Thoracic aorta (tissue), 2 donors: ENCODE measurements around the gene WNT4. TPM values are rescaled to one million over a fixed set of nuclear protein-coding genes. Genes with fewer than 3 reads are reported as not detected.

Experiments
- ATAC-seq: fragments of 150-250 bp; one replicate; pipeline ENCODE4 v1.8.0; 2017; ENCODE audit warnings: low read depth; ENCODE audit not compliant: insufficient number of reproducible peaks, low FRiP score
- DNase-seq: peaks from one replicate; pipeline ENCODE4 v3.0.0-alpha.2; 2020; ENCODE audit warnings: low spot score
- H3K27ac ChIP-seq, 2 donors: fragments of 200-600 bp; sonication (generic); 1 replicate in 1 of 2; 2 replicates in 1 of 2; pipeline ENCODE4 v1.5.1; 2016; ENCODE audit warnings: mild to moderate bottlenecking in 2 of 2, moderate library complexity in 2 of 2
- H3K27me3 ChIP-seq: fragments of 200-600 bp; sonication (generic); replicated peaks from 2 replicates; pipeline ENCODE4 v1.6.0; 2016; ENCODE audit warnings: mild to moderate bottlenecking; ENCODE audit not compliant: insufficient read depth
- H3K36me3 ChIP-seq: fragments of 200-600 bp; sonication (generic); one replicate; pipeline ENCODE4 v1.5.1; 2016
- H3K4me1 ChIP-seq, 2 donors: fragments of 200-600 bp; sonication (generic); 1 replicate in 1 of 2; 2 replicates in 1 of 2; pipeline versions ENCODE4 v1.5.1 to v1.6.0; 2016; ENCODE audit warnings: low read depth in 2 of 2, mild to moderate bottlenecking in 1 of 2; ENCODE audit not compliant: control insufficient read depth in 1 of 2
- H3K4me3 ChIP-seq: fragments of 200-600 bp; sonication (generic); 2 replicates; pipeline ENCODE4 v1.5.1; 2016; ENCODE audit warnings: mild to moderate bottlenecking
- H3K9me3 ChIP-seq: fragments of 200-600 bp; sonication (generic); 2 replicates; pipeline ENCODE4 v1.5.1; 2016
- total RNA-seq, 2 donors: library from RNA; depleted of rRNA; stranded (reverse); fragments of >200 nt; gene quantifications; one replicate each; pipeline versions ENCODE4 v1.1.0 to v1.2.3, GENCODE V29; 2016
- TF ChIP-seq, protein P1 (sequence below): fragments of 200-600 bp; sonication (generic); IDR thresholded peaks from one replicate; pipeline ENCODE4 v1.5.1; 2019; ENCODE audit warnings: antibody characterized with exemption

The WNT4 gene
- total RNA-seq, 2 donors from 2014 or later: not detected

DNA sequence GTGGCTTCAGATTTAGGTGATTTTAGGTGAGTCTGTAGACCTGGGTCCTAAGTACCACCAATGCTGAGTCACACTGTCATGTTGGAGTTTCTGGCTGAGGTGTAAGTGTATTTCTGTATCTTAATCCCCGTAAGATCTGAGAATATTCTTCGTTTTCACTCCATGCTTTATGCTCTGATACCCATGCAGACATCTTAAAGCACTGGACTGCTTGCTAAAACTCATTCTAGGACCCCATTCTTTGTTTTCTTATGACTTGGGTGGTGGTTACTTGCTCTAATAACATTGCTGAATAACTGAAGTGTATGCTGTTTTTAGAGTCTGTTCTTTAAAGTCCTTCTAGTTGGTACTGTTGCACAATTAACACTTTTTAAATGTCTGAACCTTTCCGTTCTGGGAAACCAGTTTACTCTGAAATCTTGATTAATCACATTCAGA is 53.7 kb downstream of the WNT4 start:
- TF ChIP-seq, protein P1, sequence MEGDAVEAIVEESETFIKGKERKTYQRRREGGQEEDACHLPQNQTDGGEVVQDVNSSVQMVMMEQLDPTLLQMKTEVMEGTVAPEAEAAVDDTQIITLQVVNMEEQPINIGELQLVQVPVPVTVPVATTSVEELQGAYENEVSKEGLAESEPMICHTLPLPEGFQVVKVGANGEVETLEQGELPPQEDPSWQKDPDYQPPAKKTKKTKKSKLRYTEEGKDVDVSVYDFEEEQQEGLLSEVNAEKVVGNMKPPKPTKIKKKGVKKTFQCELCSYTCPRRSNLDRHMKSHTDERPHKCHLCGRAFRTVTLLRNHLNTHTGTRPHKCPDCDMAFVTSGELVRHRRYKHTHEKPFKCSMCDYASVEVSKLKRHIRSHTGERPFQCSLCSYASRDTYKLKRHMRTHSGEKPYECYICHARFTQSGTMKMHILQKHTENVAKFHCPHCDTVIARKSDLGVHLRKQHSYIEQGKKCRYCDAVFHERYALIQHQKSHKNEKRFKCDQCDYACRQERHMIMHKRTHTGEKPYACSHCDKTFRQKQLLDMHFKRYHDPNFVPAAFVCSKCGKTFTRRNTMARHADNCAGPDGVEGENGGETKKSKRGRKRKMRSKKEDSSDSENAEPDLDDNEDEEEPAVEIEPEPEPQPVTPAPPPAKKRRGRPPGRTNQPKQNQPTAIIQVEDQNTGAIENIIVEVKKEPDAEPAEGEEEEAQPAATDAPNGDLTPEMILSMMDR: no peak
- Histone ChIP-seq H3K4me1 (peaks cover 28 to 51% of the 10 kb centered on the region in 2 donors), H3K36me3 (peaks cover 14% of the 10 kb centered on the region), H3K27ac (peak overlapping the region in 1 of 2 donors; percentile 6), H3K27me3 (no peaks in the 10 kb centered on the region), H3K4me3 (peak overlapping the region; percentile 17), H3K9me3 (no peaks in the 10 kb centered on the region)
- DNase-seq (no peak), ATAC-seq (no peak)

DNA sequence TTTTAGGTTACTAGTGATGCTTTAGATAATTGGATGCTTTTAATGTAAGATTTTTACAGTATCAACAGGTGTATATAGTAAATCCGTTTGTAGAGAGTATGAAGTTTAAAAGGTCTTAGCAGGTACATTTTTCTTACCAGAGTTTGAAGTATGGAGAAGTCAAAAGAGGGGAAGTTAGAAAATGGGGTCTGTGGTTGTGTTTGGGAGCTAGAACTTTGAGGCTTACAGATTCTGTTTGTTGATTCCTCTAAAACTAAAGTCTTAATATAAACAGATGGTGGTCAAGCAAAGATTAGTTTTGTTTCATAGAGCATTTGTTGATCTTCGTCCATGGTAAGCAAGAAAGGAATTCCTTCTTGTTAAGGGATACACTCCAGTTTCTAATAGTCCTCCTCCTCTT is 54.6 kb downstream of the WNT4 start:
- ATAC-seq (no peak), DNase-seq (no peak)
- TF ChIP-seq, protein P1: no peak
- H3K36me3 ChIP-seq: peaks cover 14% of the 10 kb centered on the region
- peak overlapping the region in 1 of 2 donors; percentile 6 for H3K27ac ChIP-seq
- H3K4me3 ChIP-seq: no peak overlapping the region
- H3K27me3 ChIP-seq: no peaks in the 10 kb centered on the region
- H3K9me3 ChIP-seq: no peaks in the 10 kb centered on the region
- H3K4me1 ChIP-seq: peaks cover 32 to 51% of the 10 kb centered on the region in 2 donors

DNA sequence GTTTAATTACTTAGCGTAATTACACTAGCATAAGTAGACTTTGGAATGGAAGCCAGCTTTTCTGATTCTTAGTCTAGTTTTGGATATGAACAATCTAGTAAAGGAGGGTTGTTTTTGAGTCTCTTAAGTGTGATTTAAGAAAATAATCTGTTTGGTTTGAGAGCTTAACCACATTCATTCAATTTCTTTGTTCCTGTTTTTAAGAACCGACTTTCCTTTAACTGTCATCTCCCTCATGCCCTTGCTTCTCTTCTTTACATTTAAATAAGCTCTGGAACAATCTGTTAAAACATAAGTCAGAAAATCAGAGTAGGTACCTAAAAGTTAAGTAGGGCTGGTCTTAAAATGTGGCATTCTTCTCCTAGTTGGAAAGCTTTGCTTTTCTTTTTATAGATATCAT is 62.7 kb downstream of the WNT4 start:
- DNase-seq (no peak), ATAC-seq (no peak)
- Histone ChIP-seq H3K27ac (no peak overlapping the region), H3K27me3 (no peaks in the 10 kb centered on the region), H3K36me3 (peaks cover 13% of the 10 kb centered on the region), H3K4me1 (peaks cover 18 to 67% of the 10 kb centered on the region in 2 donors), H3K4me3 (no peak overlapping the region), H3K9me3 (no peaks in the 10 kb centered on the region)
- TF ChIP-seq, protein P1: no peak

DNA sequence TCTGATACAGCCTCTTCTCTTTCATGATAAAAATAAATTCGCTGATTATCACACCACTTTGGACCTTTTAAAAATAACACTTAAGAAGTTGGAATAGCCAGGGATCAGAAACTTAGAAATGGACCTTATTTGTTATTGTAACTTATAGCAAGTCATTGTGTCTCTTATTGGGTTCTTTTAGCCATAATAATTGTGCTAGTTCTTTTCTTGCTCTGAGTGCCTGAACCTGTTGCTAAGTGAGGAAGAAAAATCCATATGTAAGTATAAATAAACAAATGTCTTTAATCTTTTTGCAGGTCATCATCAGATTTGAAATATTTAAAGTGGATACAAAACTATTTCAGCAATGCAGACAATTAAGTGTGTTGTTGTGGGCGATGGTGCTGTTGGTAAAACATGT is 64.8 kb downstream of the WNT4 start:
- H3K36me3 ChIP-seq: peaks cover 13% of the 10 kb centered on the region
- no peaks in the 10 kb centered on the region for H3K27me3 ChIP-seq
- TF ChIP-seq, protein P1: no peak
- no peak overlapping the region for H3K4me3 ChIP-seq
- no peak for ATAC-seq
- H3K9me3 ChIP-seq: no peaks in the 10 kb centered on the region
- H3K4me1 ChIP-seq: peaks cover 30 to 87% of the 10 kb centered on the region in 2 donors
- no peak overlapping the region for H3K27ac ChIP-seq
- no peak for DNase-seq

DNA sequence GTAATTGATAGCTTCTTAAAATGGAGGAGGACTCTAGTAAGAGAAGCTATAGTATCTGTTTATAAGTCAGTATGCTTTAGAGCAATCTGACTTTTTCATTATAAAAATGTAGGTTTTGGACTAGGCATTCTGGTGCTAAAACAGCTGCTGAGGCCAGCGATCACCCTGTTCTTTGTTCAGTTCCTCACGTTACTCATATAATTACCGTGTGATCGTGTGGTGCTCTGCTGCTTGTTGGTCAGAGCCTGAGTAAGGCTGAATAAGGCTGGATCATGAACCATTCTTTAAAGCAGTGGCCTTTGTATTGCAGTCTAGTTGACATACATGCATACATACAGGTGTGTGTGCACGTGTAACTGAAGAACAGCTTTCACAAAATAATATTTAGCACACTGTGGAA is 65.2 kb downstream of the WNT4 start:
- DNase-seq (no peak), ATAC-seq (no peak)
- Histone ChIP-seq H3K9me3 (no peaks in the 10 kb centered on the region), H3K4me1 (peaks cover 34 to 92% of the 10 kb centered on the region in 2 donors), H3K4me3 (no peak overlapping the region), H3K36me3 (peaks cover 13% of the 10 kb centered on the region), H3K27me3 (no peaks in the 10 kb centered on the region), H3K27ac (no peak overlapping the region)
- TF ChIP-seq, protein P1: no peak
